ENCODE data around the gene AKAP9. TPM values are rescaled to one million over a fixed set of nuclear protein-coding genes. Genes with fewer than 3 reads are reported as not detected.
"Not testable (repeated sequence)": the region's sequence is repeated elsewhere in the genome, so short reads cannot be mapped to it uniquely, and the experiment has no call there.

AKAP9 gene
- 31.2 TPM for polyA plus RNA-seq (2013, experiment 1 of 4)
- 45.1 TPM for polyA plus RNA-seq (2013, experiment 2 of 4)
- 29.7 TPM for polyA plus RNA-seq (2013, experiment 3 of 4)
- 43.9 TPM for polyA plus RNA-seq (2013, experiment 4 of 4)

- H3K9me3 ChIP-seq (ENCODE audit: control insufficient read depth, low read length): no peaks in the 10 kb centered on the region
- peak within 1 kb of the TSS; percentile 85 for H3K4me3 ChIP-seq (ENCODE audit: insufficient read depth, low read depth, low read length)
- no peaks in the 10 kb centered on the region for H3K27me3 ChIP-seq (ENCODE audit: control insufficient read depth, insufficient read depth, low read length, poor library complexity, severe bottlenecking)
- peak within 1 kb of the TSS; percentile 94 for H3K27ac ChIP-seq (ENCODE audit: insufficient read depth, low read depth, low read length, poor library complexity, severe bottlenecking)
- H3K4me1 ChIP-seq (ENCODE audit: control insufficient read depth, insufficient read depth, low read length): peaks cover 4% of the 10 kb centered on the region
- H3K36me3 ChIP-seq (ENCODE audit: control insufficient read depth, insufficient read depth, low read length): no peaks in the 10 kb centered on the region
- 0% methylated on average over 59 of the region's 59 CpGs for WGBS, 2 experiments
Measured at GRCh38 chr7:91940572-91941341, at the start of gene AKAP9. AKAP9 (plus strand) TSS chr7:91940862; CDS start chr7:91941100, 238 bp downstream.

GRCh38 chr7:91892099-91892705 is 48.5 kb upstream of the AKAP9 start:
- H3K4me3 ChIP-seq (ENCODE audit: insufficient read depth, low read depth, low read length): no peak overlapping the region
- H3K36me3 ChIP-seq (ENCODE audit: control insufficient read depth, insufficient read depth, low read length): no peaks in the 10 kb centered on the region
- whole genome bisulfite sequencing, 2 experiments: 48 to 55% methylated on average over 3 of the region's 3 CpGs
- no peaks in the 10 kb centered on the region for H3K9me3 ChIP-seq (ENCODE audit: control insufficient read depth, low read length)
- H3K27ac ChIP-seq (ENCODE audit: insufficient read depth, low read depth, low read length, poor library complexity, severe bottlenecking): peak overlapping the region; percentile 71
- H3K4me1 ChIP-seq (ENCODE audit: control insufficient read depth, insufficient read depth, low read length): peaks cover 17% of the 10 kb centered on the region
- no peaks in the 10 kb centered on the region for H3K27me3 ChIP-seq (ENCODE audit: control insufficient read depth, insufficient read depth, low read length, poor library complexity, severe bottlenecking)

- H3K27ac ChIP-seq (ENCODE audit: insufficient read depth, low read depth, low read length, poor library complexity, severe bottlenecking): peak overlapping the region; percentile 71
- no peak overlapping the region for H3K4me3 ChIP-seq (ENCODE audit: insufficient read depth, low read depth, low read length)
- no peaks in the 10 kb centered on the region for H3K9me3 ChIP-seq (ENCODE audit: control insufficient read depth, low read length)
- H3K4me1 ChIP-seq (ENCODE audit: control insufficient read depth, insufficient read depth, low read length): peaks cover 17% of the 10 kb centered on the region
- no peaks in the 10 kb centered on the region for H3K27me3 ChIP-seq (ENCODE audit: control insufficient read depth, insufficient read depth, low read length, poor library complexity, severe bottlenecking)
- H3K36me3 ChIP-seq (ENCODE audit: control insufficient read depth, insufficient read depth, low read length): no peaks in the 10 kb centered on the region
- WGBS, 2 experiments: 5 to 36% methylated on average over 2 of the region's 2 CpGs
Measured at GRCh38 chr7:91892821-91893340, 47.8 kb upstream of the AKAP9 start.

GRCh38 chr7:91893699-91894098 is 47.0 kb upstream of the AKAP9 start:
- H3K27ac ChIP-seq (ENCODE audit: insufficient read depth, low read depth, low read length, poor library complexity, severe bottlenecking): peak overlapping the region; percentile 71
- H3K4me3 ChIP-seq (ENCODE audit: insufficient read depth, low read depth, low read length); H3K27me3 ChIP-seq (ENCODE audit: control insufficient read depth, insufficient read depth, low read length, poor library complexity, severe bottlenecking); H3K9me3 ChIP-seq (ENCODE audit: control insufficient read depth, low read length); H3K36me3 ChIP-seq (ENCODE audit: control insufficient read depth, insufficient read depth, low read length): not testable (repeated sequence)
- H3K4me1 ChIP-seq (ENCODE audit: control insufficient read depth, insufficient read depth, low read length): peaks cover 17% of the 10 kb centered on the region
- WGBS, 2 experiments: 90 to 94% methylated on average over 5 of the region's 5 CpGs

- Histone ChIP-seq H3K36me3 (ENCODE audit: control insufficient read depth, insufficient read depth, low read length) (no peaks in the 10 kb centered on the region), H3K4me3 (ENCODE audit: insufficient read depth, low read depth, low read length) (no peak overlapping the region), H3K27ac (ENCODE audit: insufficient read depth, low read depth, low read length, poor library complexity, severe bottlenecking) (no peak overlapping the region), H3K27me3 (ENCODE audit: control insufficient read depth, insufficient read depth, low read length, poor library complexity, severe bottlenecking) (no peaks in the 10 kb centered on the region), H3K4me1 (ENCODE audit: control insufficient read depth, insufficient read depth, low read length) (peaks cover 17% of the 10 kb centered on the region), H3K9me3 (ENCODE audit: control insufficient read depth, low read length) (no peaks in the 10 kb centered on the region)
- WGBS, 2 experiments: 95 to 100% methylated on average over 1 of the region's 1 CpG
Measured at GRCh38 chr7:91894781-91895480, 45.7 kb upstream of the AKAP9 start.

- Histone ChIP-seq H3K4me1 (ENCODE audit: control insufficient read depth, insufficient read depth, low read length) (peaks cover 6% of the 10 kb centered on the region), H3K27me3 (ENCODE audit: control insufficient read depth, insufficient read depth, low read length, poor library complexity, severe bottlenecking) (no peaks in the 10 kb centered on the region), H3K4me3 (ENCODE audit: insufficient read depth, low read depth, low read length) (no peak overlapping the region), H3K36me3 (ENCODE audit: control insufficient read depth, insufficient read depth, low read length) (no peaks in the 10 kb centered on the region), H3K27ac (ENCODE audit: insufficient read depth, low read depth, low read length, poor library complexity, severe bottlenecking) (no peak overlapping the region), H3K9me3 (ENCODE audit: control insufficient read depth, low read length) (no peaks in the 10 kb centered on the region)
- 87 to 96% methylated on average over 9 to 10 of the region's 10 CpGs for WGBS, 2 experiments
Measured at GRCh38 chr7:91898240-91898992, 42.2 kb upstream of the AKAP9 start.

GRCh38 chr7:91899563-91899962 is 41.1 kb upstream of the AKAP9 start:
- Histone ChIP-seq H3K9me3 (ENCODE audit: control insufficient read depth, low read length) (no peaks in the 10 kb centered on the region), H3K27me3 (ENCODE audit: control insufficient read depth, insufficient read depth, low read length, poor library complexity, severe bottlenecking) (no peaks in the 10 kb centered on the region), H3K27ac (ENCODE audit: insufficient read depth, low read depth, low read length, poor library complexity, severe bottlenecking) (no peak overlapping the region), H3K36me3 (ENCODE audit: control insufficient read depth, insufficient read depth, low read length) (no peaks in the 10 kb centered on the region), H3K4me3 (ENCODE audit: insufficient read depth, low read depth, low read length) (no peak overlapping the region), H3K4me1 (ENCODE audit: control insufficient read depth, insufficient read depth, low read length) (no peaks in the 10 kb centered on the region)
- 96 to 100% methylated on average over 1 of the region's 1 CpG for WGBS, 2 experiments

GRCh38 chr7:91910171-91910570 is 30.5 kb upstream of the AKAP9 start:
- Histone ChIP-seq H3K4me3 (ENCODE audit: insufficient read depth, low read depth, low read length) (no peak overlapping the region), H3K27ac (ENCODE audit: insufficient read depth, low read depth, low read length, poor library complexity, severe bottlenecking) (no peak overlapping the region), H3K36me3 (ENCODE audit: control insufficient read depth, insufficient read depth, low read length) (no peaks in the 10 kb centered on the region), H3K27me3 (ENCODE audit: control insufficient read depth, insufficient read depth, low read length, poor library complexity, severe bottlenecking) (no peaks in the 10 kb centered on the region), H3K4me1 (ENCODE audit: control insufficient read depth, insufficient read depth, low read length) (no peaks in the 10 kb centered on the region), H3K9me3 (ENCODE audit: control insufficient read depth, low read length) (no peaks in the 10 kb centered on the region)
- WGBS, 2 experiments: 17 to 33% methylated on average over 1 of the region's 1 CpG

GRCh38 chr7:91911121-91911520 is 29.5 kb upstream of the AKAP9 start:
- Histone ChIP-seq H3K4me1 (ENCODE audit: control insufficient read depth, insufficient read depth, low read length) (no peaks in the 10 kb centered on the region), H3K9me3 (ENCODE audit: control insufficient read depth, low read length) (no peaks in the 10 kb centered on the region), H3K36me3 (ENCODE audit: control insufficient read depth, insufficient read depth, low read length) (no peaks in the 10 kb centered on the region), H3K27ac (ENCODE audit: insufficient read depth, low read depth, low read length, poor library complexity, severe bottlenecking) (no peak overlapping the region), H3K4me3 (ENCODE audit: insufficient read depth, low read depth, low read length) (no peak overlapping the region), H3K27me3 (ENCODE audit: control insufficient read depth, insufficient read depth, low read length, poor library complexity, severe bottlenecking) (no peaks in the 10 kb centered on the region)
- 95 to 96% methylated on average over 4 of the region's 4 CpGs for WGBS, 2 experiments

Measured in ectodermal cell (in vitro differentiated cells).